Nephron progenitor cell (in vitro differentiated cells): Measurements from ENCODE around the gene GPHN.
"Not testable (repeated sequence)": the region's sequence is repeated elsewhere in the genome, so short reads cannot be mapped to it uniquely, and the experiment has no call there.

ENCODE experiments used
- DNase-seq: peaks from one replicate; pipeline ENCODE4 v3.0.0; 2021
- H3K27ac Mint-ChIP-seq: 2 replicates; pipeline ENCODE4 v1.8.0; 2021; ENCODE audit warnings: mild to moderate bottlenecking, moderate library complexity, mixed read lengths
- H3K27me3 Mint-ChIP-seq: 2 replicates; pipeline ENCODE4 v1.8.0; 2021; ENCODE audit warnings: mild to moderate bottlenecking, low read depth, mixed read lengths; ENCODE audit not compliant: poor library complexity
- H3K36me3 Mint-ChIP-seq: 2 replicates; pipeline ENCODE4 v1.8.0; 2021; ENCODE audit warnings: low read depth, mixed read lengths
- H3K4me1 Mint-ChIP-seq: 2 replicates; pipeline ENCODE4 v1.8.0; 2021; ENCODE audit warnings: mixed read lengths
- H3K4me3 Mint-ChIP-seq: 2 replicates; pipeline ENCODE4 v1.8.0; 2021; ENCODE audit warnings: mild to moderate bottlenecking, moderate library complexity, mixed read lengths
- H3K9me3 Mint-ChIP-seq: 2 replicates; pipeline ENCODE4 v1.8.0; 2021; ENCODE audit warnings: mild to moderate bottlenecking, moderate library complexity, mixed read lengths
- TF ChIP-seq, protein P1 (sequence below): fragments of 200-600 bp; sonication (generic); IDR thresholded peaks from 2 replicates; pipeline ENCODE4 v1.5.0; 2021; ENCODE audit warnings: antibody characterized with exemption

The GPHN gene

DNA sequence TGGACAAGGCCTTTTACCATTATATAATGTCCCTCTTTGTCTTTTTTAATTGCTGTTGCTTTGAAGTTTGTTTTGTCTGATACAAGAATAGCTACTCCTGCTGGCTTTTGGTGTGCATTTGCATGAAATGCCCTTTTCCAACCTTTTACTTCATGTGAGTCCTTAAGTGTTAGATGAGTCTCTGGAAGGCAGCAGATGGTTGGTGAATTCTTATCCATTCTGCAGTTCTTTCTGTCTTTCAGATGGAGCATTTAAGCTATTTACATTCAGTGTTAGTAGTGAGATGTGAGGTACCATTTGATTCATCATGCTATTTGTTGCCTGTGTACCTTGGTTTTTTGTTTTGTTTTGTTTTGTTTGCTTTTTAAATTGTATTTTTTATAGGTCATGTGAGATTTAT, 208.3 kb downstream of the GPHN start:
- Mint-ChIP-seq H3K4me1 (peaks cover 5% of the 10 kb centered on the region), H3K9me3 (peaks cover 56% of the 10 kb centered on the region), H3K27me3 (no peaks in the 10 kb centered on the region), H3K27ac (no peak overlapping the region), H3K36me3 (peaks cover 45% of the 10 kb centered on the region), H3K4me3 (no peak overlapping the region)
- no peak for DNase-seq
- TF ChIP-seq, protein P1, sequence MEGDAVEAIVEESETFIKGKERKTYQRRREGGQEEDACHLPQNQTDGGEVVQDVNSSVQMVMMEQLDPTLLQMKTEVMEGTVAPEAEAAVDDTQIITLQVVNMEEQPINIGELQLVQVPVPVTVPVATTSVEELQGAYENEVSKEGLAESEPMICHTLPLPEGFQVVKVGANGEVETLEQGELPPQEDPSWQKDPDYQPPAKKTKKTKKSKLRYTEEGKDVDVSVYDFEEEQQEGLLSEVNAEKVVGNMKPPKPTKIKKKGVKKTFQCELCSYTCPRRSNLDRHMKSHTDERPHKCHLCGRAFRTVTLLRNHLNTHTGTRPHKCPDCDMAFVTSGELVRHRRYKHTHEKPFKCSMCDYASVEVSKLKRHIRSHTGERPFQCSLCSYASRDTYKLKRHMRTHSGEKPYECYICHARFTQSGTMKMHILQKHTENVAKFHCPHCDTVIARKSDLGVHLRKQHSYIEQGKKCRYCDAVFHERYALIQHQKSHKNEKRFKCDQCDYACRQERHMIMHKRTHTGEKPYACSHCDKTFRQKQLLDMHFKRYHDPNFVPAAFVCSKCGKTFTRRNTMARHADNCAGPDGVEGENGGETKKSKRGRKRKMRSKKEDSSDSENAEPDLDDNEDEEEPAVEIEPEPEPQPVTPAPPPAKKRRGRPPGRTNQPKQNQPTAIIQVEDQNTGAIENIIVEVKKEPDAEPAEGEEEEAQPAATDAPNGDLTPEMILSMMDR = no peak

DNA sequence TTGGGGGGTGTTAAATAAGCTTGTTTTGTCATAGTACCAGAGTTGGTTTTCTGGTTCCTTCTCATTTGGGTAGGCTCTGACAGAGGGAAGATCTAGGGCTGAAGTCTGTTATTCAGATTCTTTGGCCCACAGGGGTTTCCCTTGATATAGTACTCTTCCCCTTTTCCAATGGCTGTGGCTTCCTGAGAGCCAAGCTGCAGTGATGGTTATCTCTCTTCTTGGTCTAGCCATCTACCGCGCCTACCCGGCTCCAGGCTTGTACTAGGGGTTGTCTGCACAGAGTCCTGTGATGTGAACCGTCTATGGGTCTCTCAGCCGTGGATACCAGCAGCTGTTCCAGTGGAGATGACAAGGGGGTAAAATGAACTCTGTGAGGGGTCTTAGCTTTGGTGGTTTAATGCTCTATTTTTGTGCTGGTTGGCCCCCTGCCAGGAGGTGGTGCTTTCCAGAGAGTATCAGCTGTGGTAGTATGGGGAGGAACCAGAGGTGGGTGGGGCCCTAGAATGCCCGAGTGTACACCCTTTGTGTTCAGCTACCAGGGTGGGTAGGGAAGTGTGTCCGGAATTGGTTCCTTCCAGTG, 209.7 kb downstream of the GPHN start:
- Mint-ChIP-seq H3K27ac (no peak overlapping the region), H3K27me3 (no peaks in the 10 kb centered on the region), H3K9me3 (peaks cover 46% of the 10 kb centered on the region), H3K4me1 (peaks cover 5% of the 10 kb centered on the region), H3K4me3 (no peak overlapping the region), H3K36me3 (peaks cover 40% of the 10 kb centered on the region)
- TF ChIP-seq, protein P1 = no peak
- no peak for DNase-seq

DNA sequence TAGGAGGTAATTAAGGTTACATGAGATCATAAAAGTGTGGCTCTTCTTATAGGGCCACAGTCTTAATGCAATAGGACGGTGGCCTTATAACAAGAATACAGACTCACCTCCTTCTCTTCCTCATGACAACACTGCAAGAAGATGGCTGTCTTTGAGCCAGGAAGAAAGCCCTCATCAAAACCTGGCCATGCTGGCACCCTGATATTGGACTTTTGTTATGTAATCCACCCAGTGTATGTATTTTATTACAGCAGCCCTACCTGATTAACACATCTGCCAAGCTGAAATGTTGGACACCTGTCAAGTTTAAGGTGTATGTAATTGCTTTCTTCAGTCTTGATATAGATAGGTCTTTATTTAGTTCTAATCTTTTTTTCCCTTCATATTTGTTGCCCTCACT, 217.0 kb downstream of the GPHN start:
- H3K4me3 Mint-ChIP-seq = no peak overlapping the region
- no peaks in the 10 kb centered on the region for H3K27me3 Mint-ChIP-seq
- no peak for DNase-seq
- TF ChIP-seq, protein P1 = no peak
- peaks cover 32% of the 10 kb centered on the region for H3K36me3 Mint-ChIP-seq
- peaks cover 32% of the 10 kb centered on the region for H3K9me3 Mint-ChIP-seq
- H3K4me1 Mint-ChIP-seq = no peaks in the 10 kb centered on the region
- H3K27ac Mint-ChIP-seq = no peak overlapping the region

DNA sequence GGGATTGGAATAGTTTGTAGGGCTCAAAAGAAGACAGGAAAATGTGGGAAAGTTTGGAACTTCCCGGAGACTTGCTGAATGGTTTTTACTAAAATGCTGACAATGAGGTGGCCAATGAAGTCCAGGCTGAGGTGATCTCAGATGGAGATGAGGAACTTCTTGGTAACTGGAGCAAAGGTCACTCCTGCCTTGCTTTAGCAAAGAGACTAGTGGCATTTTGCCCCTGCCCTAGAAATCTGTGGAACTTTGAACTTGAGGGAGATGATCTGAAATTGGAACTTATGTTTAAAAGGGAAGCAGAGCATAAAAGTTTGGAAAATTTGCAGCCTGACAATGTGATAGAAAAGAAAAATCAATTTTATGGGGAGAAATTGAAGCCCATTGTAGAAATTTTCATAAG, 223.4 kb downstream of the GPHN start:
- not testable (repeated sequence) for H3K4me1 Mint-ChIP-seq, H3K27me3 Mint-ChIP-seq, DNase-seq, H3K27ac Mint-ChIP-seq, H3K4me3 Mint-ChIP-seq
- Mint-ChIP-seq H3K9me3 (peaks cover 65% of the 10 kb centered on the region), H3K36me3 (peaks cover 48% of the 10 kb centered on the region)

DNA sequence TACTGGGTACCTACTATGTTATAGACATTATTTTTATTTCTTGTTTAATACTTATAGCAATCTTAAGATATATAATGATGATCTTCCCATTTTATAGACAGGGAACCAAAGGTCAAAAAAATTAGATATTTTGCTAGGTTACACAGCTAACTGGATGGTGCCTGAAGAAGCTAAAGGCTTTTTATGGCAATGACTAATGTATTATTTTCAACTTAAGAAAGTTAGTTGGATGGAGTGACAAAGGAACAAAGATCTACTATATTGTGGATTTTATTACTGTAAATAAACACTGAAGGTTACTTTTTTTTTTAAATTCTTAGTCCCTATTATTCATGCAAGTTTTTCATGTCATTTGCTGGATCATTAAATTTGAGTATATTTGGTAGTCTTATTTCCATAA, 227.9 kb downstream of the GPHN start:
- Mint-ChIP-seq H3K27ac (no peak overlapping the region), H3K4me1 (no peaks in the 10 kb centered on the region), H3K4me3 (no peak overlapping the region), H3K9me3 (peaks cover 45% of the 10 kb centered on the region), H3K27me3 (no peaks in the 10 kb centered on the region), H3K36me3 (peaks cover 26% of the 10 kb centered on the region)
- TF ChIP-seq, protein P1 = no peak
- DNase-seq = no peak

DNA sequence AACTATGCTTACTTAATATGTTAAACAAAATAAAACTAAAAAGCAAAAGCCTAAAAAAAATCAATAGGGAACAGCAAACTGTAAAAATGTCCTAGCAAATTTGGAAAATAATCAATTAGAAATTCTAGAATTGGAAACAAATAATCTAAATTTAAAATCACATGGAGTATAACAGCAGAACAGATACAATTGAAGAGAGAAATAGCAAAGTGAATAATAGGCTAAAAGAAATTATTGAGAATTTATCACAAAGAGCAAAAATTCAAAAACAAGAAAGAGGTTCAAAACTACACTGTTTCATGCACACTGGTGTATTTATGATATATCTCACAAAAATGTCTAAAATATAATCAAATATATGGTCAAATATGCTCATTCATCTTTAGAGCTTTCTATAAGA, 231.9 kb downstream of the GPHN start:
- Mint-ChIP-seq H3K36me3 (peaks cover 36% of the 10 kb centered on the region), H3K4me1 (no peaks in the 10 kb centered on the region), H3K9me3 (peaks cover 25% of the 10 kb centered on the region), H3K27ac (no peak overlapping the region), H3K4me3 (no peak overlapping the region), H3K27me3 (no peaks in the 10 kb centered on the region)
- DNase-seq = no peak
- TF ChIP-seq, protein P1 = no peak
